GM18951 (cell line): ENCODE results near the gene DUOX2.
"Not testable (repeated sequence)": the region's sequence is repeated elsewhere in the genome, so short reads cannot be mapped to it uniquely, and the experiment has no call there.

Source experiments
- POLR2A ChIP-seq: IDR thresholded peaks from 4 replicates; pipeline ENCODE4 v1.6.1; 2011; ENCODE audit warnings: mild to moderate bottlenecking; ENCODE audit not compliant: insufficient read length, insufficient read depth; ENCODE audit errors: extremely low read depth
- in situ Hi-C: fragments of 300-500 bp; cut with MboI; formaldehyde crosslinking; loops from one replicate; pipeline ENCODE4 v1.12.0; 2022; ENCODE audit warnings: low sequenced_read_pairs, mixed read lengths, inconsistent platforms; ENCODE audit not compliant: unreplicated experiment

The DUOX2 gene

DNA sequence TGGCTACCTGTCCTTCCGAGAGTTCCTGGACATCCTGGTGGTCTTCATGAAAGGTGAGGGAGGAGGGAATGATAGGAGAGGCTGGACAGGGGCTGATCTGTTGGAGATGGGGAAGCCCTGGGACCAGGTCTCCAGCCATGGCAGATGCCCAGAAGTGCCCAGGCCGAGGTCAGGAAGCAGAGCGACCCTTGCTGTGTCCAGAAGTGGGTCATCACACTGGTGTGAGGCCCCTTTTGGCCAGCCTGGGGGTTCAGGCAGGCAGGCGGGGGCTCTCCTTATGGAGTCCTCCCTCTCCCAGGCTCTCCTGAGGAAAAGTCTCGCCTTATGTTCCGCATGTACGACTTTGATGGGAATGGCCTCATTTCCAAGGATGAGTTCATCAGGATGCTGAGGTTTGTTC is 33.6 kb upstream of the DUOX2 start:
- in situ Hi-C loops = no loop called here
- TF ChIP-seq POLR2A = no peak

DNA sequence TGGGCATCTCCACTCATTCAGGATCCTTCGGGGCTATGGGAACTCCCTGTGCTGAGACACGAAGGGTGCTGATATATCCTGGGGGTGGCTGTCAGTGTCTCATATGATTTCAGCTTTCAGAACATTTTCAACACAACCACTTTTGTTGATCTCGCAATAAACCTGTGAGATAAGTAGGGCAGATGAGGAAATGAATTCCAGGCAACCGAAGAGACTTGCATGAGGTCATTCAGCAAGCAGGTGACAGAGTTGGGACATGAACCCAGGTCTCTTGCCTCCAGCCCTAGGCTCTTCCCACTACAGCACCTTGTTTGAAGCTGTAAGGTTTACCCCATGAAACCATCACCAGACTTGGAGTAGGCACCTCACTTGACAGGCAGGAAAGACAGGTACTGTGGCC is 32.4 kb upstream of the DUOX2 start:
- in situ Hi-C loops = no loop called here
- TF ChIP-seq POLR2A = no peak

DNA sequence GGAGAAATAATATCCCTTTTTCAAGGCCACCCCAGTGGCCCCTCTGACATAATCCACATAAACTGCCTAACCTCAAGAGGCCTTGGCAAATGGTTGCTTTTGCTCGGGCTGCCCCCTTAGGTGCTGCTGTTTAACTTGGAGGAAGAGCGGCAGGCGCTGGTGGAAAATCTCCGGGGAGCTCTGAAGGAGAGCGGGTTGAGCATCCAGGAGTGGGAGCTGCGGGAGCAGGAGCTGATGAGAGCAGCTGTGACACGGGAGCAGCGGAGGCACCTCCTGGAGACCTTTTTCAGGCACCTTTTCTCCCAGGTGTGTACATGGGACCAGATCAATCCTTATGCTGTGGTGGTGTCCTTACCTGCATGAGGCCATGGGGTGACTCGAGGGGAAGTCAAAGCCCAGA is 30.8 kb upstream of the DUOX2 start:
- in situ Hi-C loops = no loop called here

DNA sequence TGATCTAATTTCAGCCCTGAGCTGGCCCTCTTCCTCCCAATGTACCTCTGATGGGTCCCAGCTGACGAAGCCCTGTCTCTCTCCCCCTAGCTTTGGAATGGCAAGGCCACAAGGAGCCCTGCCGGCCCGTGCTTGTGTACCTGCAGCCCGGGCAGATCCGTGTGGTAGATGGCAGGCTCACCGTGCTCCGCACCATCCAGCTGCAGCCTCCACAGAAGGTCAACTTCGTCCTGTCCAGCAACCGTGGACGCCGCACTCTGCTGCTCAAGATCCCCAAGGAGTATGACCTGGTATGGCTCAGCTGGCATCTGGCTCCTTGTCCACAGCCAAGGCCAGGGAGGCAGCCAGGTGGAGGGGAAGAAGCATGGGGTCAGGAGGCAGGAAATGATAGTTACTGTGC is 30.0 kb upstream of the DUOX2 start:
- in situ Hi-C loops = no loop called here
- no peak for TF ChIP-seq POLR2A

More for the DNA sequence above, 30.8 kb upstream of the DUOX2 start:
- TF ChIP-seq POLR2A = no peak

DNA sequence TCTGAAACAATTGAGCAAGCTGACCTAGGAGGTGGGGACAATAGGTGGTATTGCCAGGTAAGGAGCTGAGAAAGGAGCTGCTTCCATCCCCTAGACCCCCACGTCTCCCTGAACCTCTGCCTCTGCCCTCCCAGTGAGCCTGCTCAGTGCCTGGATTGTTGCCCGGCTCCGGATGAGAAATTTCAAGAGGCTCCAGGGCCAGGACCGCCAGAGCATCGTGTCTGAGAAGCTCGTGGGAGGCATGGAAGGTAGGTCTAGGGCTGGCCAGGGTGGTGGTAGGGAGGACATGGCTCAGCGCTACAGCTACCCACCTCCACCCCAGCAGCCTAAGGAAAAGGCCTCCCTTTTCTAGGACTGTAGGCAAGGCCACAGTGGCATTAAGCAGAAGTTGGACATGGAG is 29.1 kb upstream of the DUOX2 start:
- no peak for TF ChIP-seq POLR2A
- in situ Hi-C loops = no loop called here

DNA sequence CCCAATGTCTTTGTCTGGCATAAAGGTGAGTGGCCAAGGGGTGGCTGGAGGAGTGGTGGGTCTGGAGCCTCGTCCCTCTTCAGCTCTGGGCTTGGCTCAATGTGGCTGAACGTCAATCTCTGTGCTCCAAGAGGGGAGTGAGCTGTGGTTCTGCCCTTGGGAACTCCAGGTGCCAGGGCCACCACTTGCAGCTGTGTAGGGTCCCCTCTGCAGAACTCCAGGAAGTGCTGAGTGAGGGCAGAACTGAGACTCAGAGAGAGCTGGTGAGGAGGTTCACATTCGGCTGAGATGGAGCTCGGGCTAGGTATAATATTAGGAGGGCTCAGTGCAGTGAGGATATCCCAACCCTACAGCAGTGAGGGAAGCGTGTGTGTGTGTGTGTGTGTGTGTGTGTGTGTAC is 27.4 kb upstream of the DUOX2 start:
- in situ Hi-C loops = no loop called here
- no peak for TF ChIP-seq POLR2A

DNA sequence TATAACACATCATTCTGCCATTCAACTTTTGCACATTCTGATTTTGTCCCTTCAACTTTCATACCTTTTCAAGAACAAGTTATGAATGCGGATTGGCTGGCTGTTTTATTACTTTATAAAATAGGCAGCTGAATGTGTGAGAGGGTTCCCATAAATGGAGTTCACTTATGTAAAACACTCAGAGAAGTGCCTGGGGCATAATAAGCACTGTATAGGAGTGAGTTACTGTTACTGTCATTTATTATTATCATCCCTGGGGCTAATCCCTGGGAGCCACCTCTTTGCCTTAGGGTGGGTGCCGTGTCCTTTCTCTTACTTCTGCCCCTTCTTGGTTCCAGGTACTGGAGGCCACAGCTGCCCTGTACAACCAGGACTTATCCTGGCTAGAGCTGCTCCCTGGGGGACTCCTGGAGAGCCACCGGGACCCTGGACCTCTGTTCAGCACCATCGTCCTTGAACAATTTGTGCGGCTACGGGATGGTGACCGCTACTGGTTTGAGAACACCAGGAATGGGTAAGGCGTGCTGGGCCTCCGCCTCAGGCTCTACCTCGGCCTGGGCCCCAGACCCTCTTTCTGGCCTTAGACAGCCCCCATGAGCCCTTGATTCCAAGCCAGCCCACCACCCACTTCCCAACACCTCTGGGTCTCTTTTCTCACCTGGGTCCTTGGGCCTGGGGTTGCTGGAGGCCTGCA is 26.7 kb upstream of the DUOX2 start:
- in situ Hi-C loops = no loop called here
- TF ChIP-seq POLR2A = no peak

DNA sequence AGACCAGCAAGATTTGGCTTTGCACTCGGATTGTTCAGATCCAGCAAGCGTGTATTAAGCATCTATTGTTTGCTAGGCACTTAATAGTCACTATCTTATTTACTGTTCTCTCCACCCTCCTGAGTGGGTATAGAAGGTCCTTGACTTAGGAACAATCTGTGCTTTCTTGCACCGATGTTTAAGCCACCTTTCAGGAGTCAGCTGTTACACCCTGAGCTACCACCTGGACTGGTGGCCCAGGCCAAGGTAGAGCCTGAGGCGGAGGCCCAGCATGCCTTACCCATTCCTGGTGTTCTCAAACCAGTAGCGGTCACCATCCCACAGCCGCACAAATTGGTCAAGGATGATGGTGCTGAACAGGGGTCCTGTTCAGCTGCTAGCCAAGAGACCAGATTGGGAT is 25.8 kb upstream of the DUOX2 start:
- no peak for TF ChIP-seq POLR2A
- in situ Hi-C loops = no loop called here

DNA sequence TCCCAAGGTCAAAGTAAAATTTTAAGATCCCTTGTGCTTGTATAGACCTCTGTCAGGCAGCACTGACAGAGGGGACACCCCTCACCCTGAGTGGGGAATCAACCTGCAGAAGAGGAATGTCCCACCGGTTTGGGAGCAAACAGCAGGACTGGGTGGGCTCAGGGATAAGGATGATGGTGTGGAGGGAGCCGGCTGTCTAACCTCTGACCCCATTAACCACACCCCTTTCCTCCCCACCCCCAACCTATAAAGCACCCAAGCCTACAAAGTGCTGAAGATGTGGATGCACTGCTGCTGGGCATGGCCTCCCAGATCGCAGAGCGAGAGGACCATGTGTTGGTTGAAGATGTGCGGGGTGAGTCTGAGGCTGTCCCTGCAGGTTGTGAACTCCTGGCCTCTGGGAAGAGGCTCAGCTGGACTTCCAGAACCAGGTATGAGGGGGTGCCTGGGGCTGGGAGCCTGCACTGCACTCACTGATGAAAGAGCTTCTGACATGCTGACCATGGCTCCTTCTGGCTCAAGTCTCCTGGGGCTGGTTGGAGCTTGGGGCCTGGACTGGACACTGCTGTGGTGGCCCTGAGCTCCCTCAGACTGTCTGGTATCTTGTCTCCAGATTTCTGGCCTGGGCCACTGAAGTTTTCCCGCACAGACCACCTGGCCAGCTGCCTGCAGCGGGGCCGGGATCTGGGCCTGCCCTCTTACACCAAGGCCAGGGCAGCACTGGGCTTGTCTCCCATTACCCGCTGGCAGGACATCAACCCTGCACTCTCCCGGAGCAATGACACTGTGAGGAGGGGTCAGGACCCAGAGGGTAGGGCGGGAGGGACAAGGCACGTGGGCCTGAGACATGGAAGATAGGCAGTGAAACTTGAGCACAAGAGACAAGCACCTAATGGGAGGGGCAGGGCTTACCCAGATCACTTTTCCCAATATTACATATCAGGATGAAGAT is 25.1 kb upstream of the DUOX2 start:
- TF ChIP-seq POLR2A = no peak
- in situ Hi-C loops = no loop called here

DNA sequence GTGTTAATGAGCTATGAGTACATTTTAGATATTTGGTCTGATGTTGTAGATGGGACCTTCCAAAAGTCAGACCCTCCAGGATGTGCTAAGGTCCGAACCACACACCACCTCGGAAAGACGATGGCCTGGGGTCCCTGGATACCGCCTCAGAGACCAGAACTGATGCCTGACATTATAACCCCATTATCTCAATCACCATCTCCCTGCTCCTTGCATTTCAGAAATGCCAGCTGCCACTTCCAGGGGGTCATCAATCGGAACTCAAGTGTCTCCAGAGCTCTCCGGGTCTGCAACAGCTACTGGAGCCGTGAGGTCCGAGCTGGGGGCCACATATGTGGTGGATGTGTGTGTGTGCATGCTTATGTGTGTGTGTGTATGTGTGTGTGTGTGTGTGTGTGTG is 23.7 kb upstream of the DUOX2 start:
- no peak for TF ChIP-seq POLR2A
- in situ Hi-C loops = no loop called here

DNA sequence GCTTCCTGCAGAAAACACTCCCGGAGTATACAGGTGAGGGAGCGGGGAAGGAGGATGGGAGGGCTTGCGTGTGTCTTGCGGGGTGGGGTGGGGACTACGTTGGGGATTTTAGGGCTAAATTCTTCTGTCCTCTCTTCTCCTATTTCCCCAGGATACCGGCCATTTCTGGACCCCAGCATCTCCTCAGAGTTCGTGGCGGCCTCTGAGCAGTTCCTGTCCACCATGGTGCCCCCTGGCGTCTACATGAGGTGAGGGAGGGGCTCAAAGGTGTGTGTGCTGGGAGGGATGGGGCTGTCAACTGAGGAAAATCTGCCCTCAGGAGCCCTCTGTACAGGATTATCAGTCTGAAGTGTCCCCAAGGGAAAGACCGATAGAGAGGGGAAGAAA is 22.4 kb upstream of the DUOX2 start:
- in situ Hi-C loops = no loop called here
- no peak for TF ChIP-seq POLR2A

DNA sequence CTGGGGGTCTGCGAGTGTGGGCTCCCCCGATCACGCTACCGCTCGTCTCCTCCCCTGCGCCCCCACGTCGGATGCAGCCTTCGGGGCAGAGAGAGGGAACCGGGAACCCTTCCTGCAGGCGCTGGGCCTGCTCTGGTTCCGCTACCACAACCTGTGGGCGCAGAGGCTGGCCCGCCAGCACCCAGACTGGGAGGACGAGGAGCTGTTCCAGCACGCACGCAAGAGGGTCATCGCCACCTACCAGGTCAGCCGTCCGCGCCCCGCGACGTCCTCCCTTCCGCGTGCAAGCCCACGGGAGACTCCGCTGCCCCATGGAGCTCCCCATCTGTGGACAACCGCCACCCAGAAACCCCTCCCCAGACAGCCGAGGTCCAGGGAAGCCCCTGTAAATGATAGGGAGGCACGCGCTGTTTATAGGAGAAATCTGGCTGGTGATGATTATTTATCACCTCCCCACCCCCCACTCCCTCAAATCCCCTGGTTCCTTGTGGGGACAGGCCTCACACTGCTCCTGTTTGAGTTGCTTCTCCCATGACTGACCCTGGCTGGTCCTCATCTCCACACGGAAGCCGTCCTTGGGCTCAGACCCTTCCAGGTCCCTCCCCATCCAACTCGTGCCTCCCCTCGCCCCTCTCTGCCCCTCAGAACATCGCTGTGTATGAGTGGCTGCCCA is 21.9 kb upstream of the DUOX2 start:
- in situ Hi-C loops = not testable (repeated sequence)

DNA sequence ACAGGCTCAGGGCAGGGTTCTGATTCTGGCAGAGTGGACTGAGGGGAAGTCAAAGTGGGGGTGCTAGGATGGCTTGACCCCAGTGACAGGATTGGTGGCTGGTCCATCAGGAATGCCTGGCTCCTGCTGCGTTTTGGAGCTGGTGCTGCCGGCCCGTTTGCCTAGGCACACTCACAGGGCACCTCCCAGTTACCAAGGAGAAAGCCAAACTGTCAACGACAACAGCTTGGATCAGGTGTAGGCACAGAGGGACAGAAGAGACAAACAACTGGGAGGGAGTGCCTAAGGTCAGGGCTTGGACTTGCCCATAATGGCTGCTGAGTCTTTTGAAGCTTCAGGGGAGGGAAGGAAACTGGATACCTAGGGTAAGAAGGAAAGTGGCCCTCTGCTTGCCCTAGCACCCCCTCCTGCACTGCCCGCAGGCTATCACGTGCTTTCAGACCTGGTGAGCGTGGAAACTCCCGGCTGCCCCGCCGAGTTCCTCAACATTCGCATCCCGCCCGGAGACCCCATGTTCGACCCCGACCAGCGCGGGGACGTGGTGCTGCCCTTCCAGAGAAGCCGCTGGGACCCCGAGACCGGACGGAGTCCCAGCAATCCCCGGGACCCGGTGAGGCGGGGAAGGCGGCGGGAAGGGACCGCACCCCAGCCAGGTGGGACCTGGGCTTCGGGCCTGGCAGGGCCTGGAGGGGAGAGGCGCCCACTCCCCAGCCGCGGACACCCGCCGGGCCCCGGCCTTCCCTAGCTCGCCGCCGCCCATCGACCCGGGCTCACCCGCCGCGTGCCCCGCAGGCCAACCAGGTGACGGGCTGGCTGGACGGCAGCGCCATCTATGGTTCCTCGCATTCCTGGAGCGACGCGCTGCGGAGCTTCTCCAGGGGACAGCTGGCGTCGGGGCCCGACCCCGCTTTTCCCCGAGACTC is 21.0 kb upstream of the DUOX2 start:
- no peak for TF ChIP-seq POLR2A

More for the DNA sequence above, 21.0 kb upstream of the DUOX2 start:
- in situ Hi-C loops = no loop called here
